Measurements from ENCODE around the gene SLC17A4. TPM values are rescaled to one million over a fixed set of nuclear protein-coding genes. Genes with fewer than 3 reads are reported as not detected.

The SLC17A4 gene
- total RNA-seq, 4 donors from 2014 or later = not detected

DNA sequence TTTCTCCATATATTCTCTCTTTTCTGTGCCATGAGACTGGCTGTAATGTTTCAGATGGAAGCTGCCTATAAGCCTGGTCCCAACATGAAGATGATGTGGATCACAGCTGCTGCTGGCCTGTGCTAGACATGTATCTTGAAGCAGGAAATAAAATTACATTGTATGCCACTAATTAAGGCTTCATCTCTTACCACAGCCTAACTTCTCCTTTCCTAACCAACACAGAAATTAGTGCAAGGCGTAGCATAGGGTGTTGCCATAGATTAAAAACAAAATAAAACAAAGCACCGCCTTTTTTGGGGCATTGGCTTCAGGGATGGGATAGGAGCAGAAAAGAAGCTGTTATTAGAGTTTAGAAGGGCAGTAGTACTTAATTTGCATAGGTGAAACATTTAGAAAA lies 4.7 kb upstream of the SLC17A4 start:
- no peaks in the 10 kb centered on the region for H3K9me3 ChIP-seq
- 36% methylated on average over 2 of the region's 2 CpGs for WGBS
- H3K4me1 ChIP-seq = no peaks in the 10 kb centered on the region
- no peak overlapping the region for H3K4me3 ChIP-seq
- TF ChIP-seq POLR2AphosphoS5 (IDR thresholded peaks at IDR 0.05) (no peak), POLR2A (IDR thresholded peaks at IDR 0.05; ENCODE audit: low read depth) (no peak), EP300 (IDR thresholded peaks at IDR 0.05) (no peak)
- TF ChIP-seq, protein P1, sequence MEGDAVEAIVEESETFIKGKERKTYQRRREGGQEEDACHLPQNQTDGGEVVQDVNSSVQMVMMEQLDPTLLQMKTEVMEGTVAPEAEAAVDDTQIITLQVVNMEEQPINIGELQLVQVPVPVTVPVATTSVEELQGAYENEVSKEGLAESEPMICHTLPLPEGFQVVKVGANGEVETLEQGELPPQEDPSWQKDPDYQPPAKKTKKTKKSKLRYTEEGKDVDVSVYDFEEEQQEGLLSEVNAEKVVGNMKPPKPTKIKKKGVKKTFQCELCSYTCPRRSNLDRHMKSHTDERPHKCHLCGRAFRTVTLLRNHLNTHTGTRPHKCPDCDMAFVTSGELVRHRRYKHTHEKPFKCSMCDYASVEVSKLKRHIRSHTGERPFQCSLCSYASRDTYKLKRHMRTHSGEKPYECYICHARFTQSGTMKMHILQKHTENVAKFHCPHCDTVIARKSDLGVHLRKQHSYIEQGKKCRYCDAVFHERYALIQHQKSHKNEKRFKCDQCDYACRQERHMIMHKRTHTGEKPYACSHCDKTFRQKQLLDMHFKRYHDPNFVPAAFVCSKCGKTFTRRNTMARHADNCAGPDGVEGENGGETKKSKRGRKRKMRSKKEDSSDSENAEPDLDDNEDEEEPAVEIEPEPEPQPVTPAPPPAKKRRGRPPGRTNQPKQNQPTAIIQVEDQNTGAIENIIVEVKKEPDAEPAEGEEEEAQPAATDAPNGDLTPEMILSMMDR (IDR thresholded peaks at IDR 0.05) = no peak
- no peaks in the 10 kb centered on the region for H3K27me3 ChIP-seq
- intact Hi-C loops (cut with DNase I) = no loop called here
- H3K27ac ChIP-seq (replicated peaks in 1 of 4) = no peak overlapping the region
- no peaks in the 10 kb centered on the region for H3K36me3 ChIP-seq
- DNase-seq (ENCODE audit: extremely low spot score) = no peak

DNA sequence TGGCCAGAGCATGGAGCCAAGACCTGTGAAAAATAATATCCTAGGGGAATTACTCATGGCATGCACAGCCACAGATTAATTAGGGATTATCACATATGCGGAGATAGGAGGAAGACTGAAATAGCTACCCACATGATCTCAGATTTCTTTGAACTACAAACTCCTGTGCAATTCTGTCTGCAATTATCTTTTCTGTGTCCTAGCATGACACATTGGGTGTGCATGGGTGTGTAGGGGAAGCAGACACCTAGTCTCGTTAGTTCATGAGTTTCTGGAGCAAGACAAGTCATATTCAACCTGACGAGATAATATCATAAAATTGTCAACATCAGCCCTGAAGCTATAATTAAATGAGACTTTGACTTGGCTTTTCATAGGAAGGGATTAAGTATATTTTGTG lies 3.6 kb upstream of the SLC17A4 start:
- 58% methylated on average over 3 of the region's 3 CpGs for WGBS
- DNase-seq (ENCODE audit: extremely low spot score) = no peak
- Histone ChIP-seq H3K9me3 (no peaks in the 10 kb centered on the region), H3K27me3 (no peaks in the 10 kb centered on the region), H3K4me3 (no peak overlapping the region), H3K4me1 (no peaks in the 10 kb centered on the region), H3K36me3 (no peaks in the 10 kb centered on the region), H3K27ac (replicated peaks in 1 of 4) (no peak overlapping the region)
- intact Hi-C loops (cut with DNase I) = no loop called here
- TF ChIP-seq POLR2AphosphoS5 (IDR thresholded peaks at IDR 0.05) = no peak
- no peak for TF ChIP-seq POLR2A (IDR thresholded peaks at IDR 0.05; ENCODE audit: low read depth)
- TF ChIP-seq EP300 (IDR thresholded peaks at IDR 0.05) = no peak
- TF ChIP-seq, protein P1 (IDR thresholded peaks at IDR 0.05) = no peak

DNA sequence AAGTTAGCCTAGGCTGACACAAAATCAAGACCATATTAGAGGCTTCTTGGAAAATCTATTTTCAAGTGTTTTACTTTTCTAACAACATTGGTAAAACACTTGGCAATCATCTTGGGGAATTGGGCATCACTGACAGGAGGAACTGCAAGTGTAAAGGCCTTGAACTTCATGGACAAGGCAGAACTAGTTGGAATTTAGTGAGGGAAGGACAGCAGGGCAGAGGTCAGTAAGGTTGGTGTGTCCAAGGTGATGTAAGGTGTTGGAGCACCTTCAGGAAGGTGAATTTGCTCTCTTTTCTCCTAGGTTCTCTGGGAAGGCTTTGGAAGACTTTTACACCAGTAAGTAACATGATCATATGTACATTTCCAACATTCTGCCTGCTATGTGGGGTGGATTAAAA lies 1.5 kb upstream of the SLC17A4 start:
- H3K27ac ChIP-seq (replicated peaks in 1 of 4) = no peak overlapping the region
- H3K9me3 ChIP-seq = no peaks in the 10 kb centered on the region
- TF ChIP-seq POLR2AphosphoS5 (IDR thresholded peaks at IDR 0.05) = no peak
- TF ChIP-seq, protein P1 (IDR thresholded peaks at IDR 0.05) = no peak
- TF ChIP-seq POLR2A (IDR thresholded peaks at IDR 0.05; ENCODE audit: low read depth) = no peak
- H3K4me1 ChIP-seq = no peaks in the 10 kb centered on the region
- no peaks in the 10 kb centered on the region for H3K27me3 ChIP-seq
- no peak for DNase-seq (ENCODE audit: extremely low spot score)
- no peak overlapping the region for H3K4me3 ChIP-seq
- intact Hi-C loops (cut with DNase I) = no loop called here
- no peaks in the 10 kb centered on the region for H3K36me3 ChIP-seq

DNA sequence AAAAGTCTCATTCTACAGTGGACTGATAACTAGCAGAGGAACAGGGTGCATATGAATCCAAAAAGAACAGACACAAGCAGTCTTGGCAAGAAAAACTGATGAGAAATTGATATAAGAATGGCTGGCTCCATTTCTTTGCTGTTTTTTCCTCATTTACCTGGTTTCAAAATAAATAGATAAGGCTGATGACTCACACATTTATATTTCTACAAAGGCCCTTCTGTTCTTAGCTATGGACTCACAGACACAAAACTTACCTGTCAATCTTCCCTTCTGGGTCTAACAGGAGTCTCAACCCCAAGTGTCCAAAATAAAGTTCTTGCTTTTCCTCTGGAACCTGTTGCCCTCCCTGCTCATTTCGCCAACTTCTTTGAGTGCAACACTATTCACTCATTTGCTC lies 941 bp downstream of the SLC17A4 start:
- WGBS = 95% methylated on average over 1 of the region's 1 CpG
- no peaks in the 10 kb centered on the region for H3K9me3 ChIP-seq
- H3K27ac ChIP-seq (replicated peaks in 1 of 4) = no peak overlapping the region
- TF ChIP-seq POLR2A (IDR thresholded peaks at IDR 0.05; ENCODE audit: low read depth) (no peak), EP300 (IDR thresholded peaks at IDR 0.05) (no peak), POLR2AphosphoS5 (IDR thresholded peaks at IDR 0.05) (no peak)
- TF ChIP-seq, protein P1 (IDR thresholded peaks at IDR 0.05) = no peak
- H3K27me3 ChIP-seq = no peaks in the 10 kb centered on the region
- no peaks in the 10 kb centered on the region for H3K4me1 ChIP-seq
- DNase-seq (ENCODE audit: extremely low spot score) = no peak
- H3K36me3 ChIP-seq = no peaks in the 10 kb centered on the region
- intact Hi-C loops (cut with DNase I) = no loop called here
- H3K4me3 ChIP-seq = no peak overlapping the region

All from esophagus muscularis mucosa (tissue), 4 donors.